Spinal cord (tissue), 10 donors: ENCODE results near the gene PLEKHO2. TPM values are rescaled to one million over a fixed set of nuclear protein-coding genes. Genes with fewer than 3 reads are reported as not detected.

ENCODE experiments used
- DNase-seq, 6 donors: peaks; one replicate each; pipeline versions ENCODE4 v3.0.0 to v3.0.0-alpha.2; 2013 to 2015; ENCODE audit warnings: low spot score in 6 of 6, low read depth in 4 of 6
- H3K27ac ChIP-seq: one replicate; pipeline ENCODE4 v1.5.1; 2013; ENCODE audit warnings: low read depth, low read length, control low read depth
- H3K27me3 ChIP-seq: one replicate; pipeline ENCODE4 v1.6.1; 2013; ENCODE audit warnings: low read length; ENCODE audit not compliant: control insufficient read depth, insufficient read depth
- H3K36me3 ChIP-seq: one replicate; pipeline ENCODE4 v1.6.1; 2013; ENCODE audit warnings: low read length; ENCODE audit not compliant: control insufficient read depth, insufficient read depth
- H3K4me1 ChIP-seq: one replicate; pipeline ENCODE4 v1.6.1; 2013; ENCODE audit warnings: low read length; ENCODE audit not compliant: control insufficient read depth, insufficient read depth
- H3K4me3 ChIP-seq: one replicate; pipeline ENCODE4 v1.5.1; 2013; ENCODE audit warnings: low read depth, low read length, control low read depth
- H3K9me3 ChIP-seq: one replicate; pipeline ENCODE4 v1.6.1; 2013; ENCODE audit warnings: low read length; ENCODE audit not compliant: control insufficient read depth, insufficient read depth
- WGBS: methylation state at CpG from one replicate; pipeline ENCODE4 v1.1.5; 2013; ENCODE audit warnings: missing lambda C conversion rate; ENCODE audit not compliant: insufficient coverage; 5-methylcytosine and 5-hydroxymethylcytosine counted together
- polyA plus RNA-seq, 2 donors: library from polyadenylated mRNA; unstranded; fragments of 120-200 nt; gene quantifications; one replicate each; pipeline ENCODE4 v1.2.1, GENCODE V29; 2013; ENCODE audit not compliant: insufficient read length in 2 of 2
- total RNA-seq, 2 donors: library from RNA; depleted of rRNA in 1 of 2; stranded (reverse); fragments of 120-200 nt in 1 of 2; fragments of >200 nt in 1 of 2; gene quantifications; one replicate each; pipeline versions ENCODE4 v1.2.3 to v1.2.4, GENCODE V29; 2013 to 2014
- donor health status: healthy.

PLEKHO2 gene
- total and polyA plus RNA-seq, 4 donors, result 13.2 to 26.0 (median 16.3) TPM

GRCh38 chr15:64883100-64883581 lies 41.4 kb downstream of the PLEKHO2 start:
- Histone ChIP-seq H3K9me3 (no peaks in the 10 kb centered on the region), H3K36me3 (no peaks in the 10 kb centered on the region), H3K27ac (no peak overlapping the region), H3K4me1 (peaks cover 13% of the 10 kb centered on the region), H3K27me3 (no peaks in the 10 kb centered on the region), H3K4me3 (no peak overlapping the region)
- 40% methylated on average over 1 of the region's 5 CpGs for WGBS
- no peak for DNase-seq

- no peaks in the 10 kb centered on the region for H3K9me3 ChIP-seq
- WGBS, result 52% methylated on average over 8 of the region's 10 CpGs
- H3K4me3 ChIP-seq, result no peak overlapping the region
- H3K4me1 ChIP-seq, result peaks cover 13% of the 10 kb centered on the region
- peak in 2 of 6 donors; percentile 67 to 69 for DNase-seq
- no peaks in the 10 kb centered on the region for H3K27me3 ChIP-seq
- H3K27ac ChIP-seq, result no peak overlapping the region
- H3K36me3 ChIP-seq, result peaks cover 3% of the 10 kb centered on the region
Measured at GRCh38 chr15:64883997-64884511, 42.3 kb downstream of the PLEKHO2 start.

- no peak overlapping the region for H3K27ac ChIP-seq
- H3K4me3 ChIP-seq, result no peak overlapping the region
- WGBS, result no CpG with 5 or more reads among the region's 5 CpGs
- DNase-seq, result no peak
- H3K27me3 ChIP-seq, result no peaks in the 10 kb centered on the region
- H3K36me3 ChIP-seq, result peaks cover 3% of the 10 kb centered on the region
- no peaks in the 10 kb centered on the region for H3K9me3 ChIP-seq
- peaks cover 13% of the 10 kb centered on the region for H3K4me1 ChIP-seq
Measured at GRCh38 chr15:64884679-64885078, 43.0 kb downstream of the PLEKHO2 start.

- H3K36me3 ChIP-seq, result peaks cover 3% of the 10 kb centered on the region
- H3K4me1 ChIP-seq, result peaks cover 13% of the 10 kb centered on the region
- no peaks in the 10 kb centered on the region for H3K27me3 ChIP-seq
- no peak for DNase-seq
- no peak overlapping the region for H3K27ac ChIP-seq
- 85% methylated on average over 6 of the region's 6 CpGs for WGBS
- no peak overlapping the region for H3K4me3 ChIP-seq
- H3K9me3 ChIP-seq, result no peaks in the 10 kb centered on the region
Measured at GRCh38 chr15:64888336-64888735, 46.6 kb downstream of the PLEKHO2 start.

- Histone ChIP-seq H3K4me1 (peaks cover 29% of the 10 kb centered on the region), H3K4me3 (no peak overlapping the region), H3K27ac (no peak overlapping the region), H3K9me3 (no peaks in the 10 kb centered on the region), H3K36me3 (peaks cover 3% of the 10 kb centered on the region), H3K27me3 (no peaks in the 10 kb centered on the region)
- no peak for DNase-seq
Measured at GRCh38 chr15:64891561-64891960, 49.8 kb downstream of the PLEKHO2 start.

GRCh38 chr15:64892847-64893403 lies 51.2 kb downstream of the PLEKHO2 start:
- DNase-seq, result no peak
- 99% methylated on average over 6 of the region's 8 CpGs for WGBS
- peaks cover 3% of the 10 kb centered on the region for H3K36me3 ChIP-seq
- no peak overlapping the region for H3K4me3 ChIP-seq
- no peaks in the 10 kb centered on the region for H3K9me3 ChIP-seq
- H3K4me1 ChIP-seq, result peaks cover 39% of the 10 kb centered on the region
- peak overlapping the region; percentile 19 for H3K27ac ChIP-seq
- no peaks in the 10 kb centered on the region for H3K27me3 ChIP-seq

- DNase-seq, result peak; percentile 91 to 99 (median 94)
- 23% methylated on average over 43 of the region's 44 CpGs for WGBS
- H3K36me3 ChIP-seq, result no peaks in the 10 kb centered on the region
- peak overlapping the region; percentile 86 for H3K27ac ChIP-seq
- no peaks in the 10 kb centered on the region for H3K9me3 ChIP-seq
- peaks cover 39% of the 10 kb centered on the region for H3K4me1 ChIP-seq
- peak overlapping the region; percentile 40 for H3K4me3 ChIP-seq
- H3K27me3 ChIP-seq, result no peaks in the 10 kb centered on the region
Measured at GRCh38 chr15:64893481-64894394, 52.0 kb downstream of the PLEKHO2 start.

- 31% methylated on average over 17 of the region's 20 CpGs for WGBS
- peaks cover 39% of the 10 kb centered on the region for H3K4me1 ChIP-seq
Measured at GRCh38 chr15:64894395-64895056, 52.8 kb downstream of the PLEKHO2 start.

GRCh38 chr15:64895285-64896065 lies 53.8 kb downstream of the PLEKHO2 start:
- H3K27me3 ChIP-seq, result no peaks in the 10 kb centered on the region
- H3K4me1 ChIP-seq, result peaks cover 39% of the 10 kb centered on the region
- no peaks in the 10 kb centered on the region for H3K9me3 ChIP-seq
- H3K36me3 ChIP-seq, result no peaks in the 10 kb centered on the region
- H3K4me3 ChIP-seq, result no peak overlapping the region
- DNase-seq, result peak in 2 of 6 donors; percentile 20 to 38
- peak overlapping the region; percentile 1 for H3K27ac ChIP-seq
- 64% methylated on average over 4 of the region's 6 CpGs for WGBS

More at GRCh38 chr15:64894395-64895056, 52.8 kb downstream of the PLEKHO2 start:
- peak overlapping the region; percentile 86 for H3K27ac ChIP-seq
- no peaks in the 10 kb centered on the region for H3K27me3 ChIP-seq
- peak overlapping the region; percentile 40 for H3K4me3 ChIP-seq
- H3K9me3 ChIP-seq, result no peaks in the 10 kb centered on the region
- DNase-seq, result peak in 1 of 6 donors; percentile 9
- H3K36me3 ChIP-seq, result no peaks in the 10 kb centered on the region
